GM21723 (cell line): Measurements from ENCODE around the gene MAGEL2.
"Not testable (repeated sequence)": the region's sequence is repeated elsewhere in the genome, so short reads cannot be mapped to it uniquely, and the experiment has no call there.

Source experiments
- ATAC-seq: cut with Tn5 transposase; IDR thresholded peaks from one replicate; pipeline ENCODE4 v1.9.1; 2021; ENCODE audit warnings: mild to moderate bottlenecking, moderate library complexity; ENCODE audit not compliant: unreplicated experiment

The MAGEL2 gene

GRCh38 chr15:23616536-23616935 lies 31.1 kb downstream of the MAGEL2 start:
- ATAC-seq = no peak

DNA sequence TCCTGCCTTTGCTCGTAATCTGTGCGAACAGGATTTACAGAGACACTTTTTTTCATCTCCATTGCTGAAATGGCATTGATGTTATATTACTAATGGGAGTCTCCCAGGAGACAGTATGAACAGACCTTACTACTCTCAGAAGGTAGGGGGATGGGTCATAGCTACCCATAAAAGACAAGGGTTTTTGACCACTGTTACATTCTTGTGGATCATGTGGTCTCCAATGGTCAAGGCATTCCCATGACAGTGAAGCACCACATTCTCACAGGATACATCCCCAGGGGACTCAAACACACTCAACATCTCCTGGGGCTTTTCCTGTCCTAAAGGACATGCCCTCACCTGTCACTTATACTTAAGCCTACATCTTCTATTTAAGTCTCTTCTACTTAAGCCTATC lies 41.4 kb downstream of the MAGEL2 start:
- ATAC-seq = no peak

- no peak for ATAC-seq
Observed at GRCh38 chr15:23602124-23602523, 45.5 kb downstream of the MAGEL2 start.

DNA sequence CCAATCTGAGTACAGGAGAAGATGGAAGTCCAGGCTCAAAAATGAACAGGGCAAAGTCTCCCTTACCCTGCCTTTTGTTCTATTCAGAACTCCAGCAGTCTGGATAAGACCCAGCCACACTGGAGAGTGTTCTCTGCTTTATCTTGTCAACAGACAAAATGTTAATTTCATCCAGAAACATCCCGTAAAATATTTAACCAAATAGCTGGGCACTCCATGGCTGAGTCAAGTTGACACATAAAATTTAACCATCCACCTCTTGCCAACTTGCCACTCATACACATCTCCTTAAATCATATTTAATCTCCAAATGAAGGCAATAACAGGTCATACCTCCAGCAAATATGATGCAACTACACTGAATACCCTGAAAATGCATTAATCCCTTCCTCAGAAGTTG lies 48.6 kb downstream of the MAGEL2 start:
- ATAC-seq = no peak

DNA sequence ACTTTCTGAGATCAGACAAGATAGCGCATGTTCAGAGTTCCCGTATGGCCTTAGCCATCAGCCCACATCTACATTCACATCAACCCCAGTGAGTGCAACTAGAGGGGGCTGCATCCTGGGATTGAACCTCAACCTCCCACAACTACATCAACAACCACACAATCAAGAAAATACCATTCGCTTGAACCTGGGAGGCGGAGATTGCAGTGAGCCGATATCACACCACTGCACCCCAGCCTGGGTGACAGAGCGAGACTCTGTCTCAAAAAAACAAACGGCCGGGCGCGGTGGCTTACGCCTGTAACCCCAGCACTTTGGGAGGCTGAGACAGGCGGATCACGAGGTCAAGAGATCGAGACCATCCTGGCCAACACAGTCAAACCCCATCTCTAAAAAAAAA lies 50.4 kb downstream of the MAGEL2 start:
- ATAC-seq = not testable (repeated sequence)

DNA sequence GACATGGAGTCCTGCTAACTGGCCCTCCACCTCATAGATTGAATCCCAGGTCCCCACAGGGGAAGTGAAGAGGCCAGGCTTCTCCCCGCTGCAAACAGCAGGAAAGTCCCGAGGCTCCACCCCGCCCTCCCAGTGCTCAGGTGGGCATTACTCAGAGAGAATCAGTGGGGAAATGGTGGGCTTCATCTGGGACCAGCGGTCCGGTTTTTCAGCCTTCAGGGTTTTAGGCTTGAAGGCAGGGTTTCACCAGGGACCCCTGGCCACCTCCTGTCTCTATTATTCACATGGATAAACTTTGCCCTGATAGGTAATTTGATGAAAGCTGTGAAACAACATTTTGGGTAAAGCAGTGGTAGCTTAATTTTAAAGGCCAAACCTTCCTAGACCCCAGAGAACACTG lies 50.9 kb downstream of the MAGEL2 start:
- ATAC-seq = no peak

DNA sequence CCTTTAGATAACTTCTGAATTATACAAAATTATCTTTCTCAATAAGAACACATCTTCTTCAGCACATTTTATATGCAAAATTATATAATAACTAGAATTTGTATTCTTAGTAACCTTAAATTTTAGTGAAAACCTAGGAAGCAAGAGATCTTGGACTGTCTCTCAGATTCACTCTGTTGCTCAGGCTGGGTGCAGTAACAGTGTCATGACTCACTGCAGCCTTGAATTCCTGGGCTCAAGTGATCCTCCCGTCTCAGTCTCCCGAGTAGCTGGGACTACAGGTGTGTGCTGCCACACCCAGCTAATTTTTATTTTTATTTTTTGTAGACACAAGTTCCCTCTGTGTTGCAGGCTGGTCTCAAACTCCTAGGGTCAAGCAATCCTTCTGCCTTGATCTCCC lies 52.3 kb downstream of the MAGEL2 start:
- no peak for ATAC-seq

DNA sequence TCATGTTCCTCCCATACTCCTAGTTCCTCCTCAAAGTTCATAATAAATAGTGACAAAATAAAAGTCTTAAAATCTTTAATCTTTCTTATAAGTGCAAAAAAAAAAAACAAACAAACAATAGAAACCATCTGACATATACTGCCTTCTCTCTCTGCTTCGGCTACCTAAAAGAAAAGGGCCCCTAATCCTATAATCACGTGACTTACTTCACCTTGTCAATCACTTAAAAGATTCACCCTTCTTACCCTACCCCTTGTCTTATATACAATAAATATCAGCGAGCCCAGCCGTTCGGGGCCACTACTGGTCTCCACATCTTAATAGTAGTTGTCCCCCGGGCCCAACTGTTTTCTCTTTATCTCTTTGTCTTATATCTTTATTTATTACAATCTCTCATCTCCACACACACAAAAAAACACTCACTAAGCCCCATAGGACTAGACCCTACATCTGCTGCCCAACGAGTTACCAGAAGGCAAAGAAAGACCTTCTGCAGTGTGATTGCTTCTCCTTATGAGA lies 53.4 kb downstream of the MAGEL2 start:
- ATAC-seq = no peak
